Measurements from ENCODE around the gene FILIP1L.

Gene FILIP1L

DNA sequence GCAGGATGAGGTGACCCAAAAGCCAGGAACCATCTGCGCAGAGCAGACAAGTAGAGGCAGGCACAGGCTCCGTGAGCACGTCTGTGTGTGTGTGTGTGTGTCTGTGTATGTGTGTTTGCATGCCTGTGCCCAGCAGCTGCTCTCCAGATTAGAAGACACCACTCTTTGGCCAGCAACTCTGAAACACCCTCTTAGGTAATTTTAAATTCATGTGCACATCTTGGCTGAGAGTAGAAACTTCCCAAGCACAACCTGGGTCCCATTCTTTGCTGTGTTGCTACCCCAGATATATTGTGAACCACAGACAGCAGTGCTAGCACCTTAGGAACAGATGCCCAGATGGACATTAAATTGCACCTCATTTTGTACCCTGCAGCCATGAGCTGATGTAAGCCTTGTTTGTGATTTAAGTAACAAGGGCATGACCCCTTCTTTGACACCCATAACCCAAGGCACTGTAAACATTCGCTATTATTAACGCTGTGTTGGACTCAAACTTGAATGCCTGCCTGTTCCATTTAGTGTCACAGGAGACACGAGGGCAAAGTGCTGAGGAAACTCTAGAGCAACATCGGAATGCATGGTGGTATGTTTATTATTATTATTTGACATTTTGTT is at the start of gene FILIP1L:
TSS of gene FILIP1L (minus strand) at position 89 of the 618 bp plus-strand sequence.
- Histone ChIP-seq H3K36me3 (no peaks in the 10 kb centered on the region), H3K27ac (no peak within 1 kb of the TSS), H3K27me3 (no peaks in the 10 kb centered on the region), H3K9me3 (no peaks in the 10 kb centered on the region), H3K4me1 (peaks cover 0 to 46% (median 12%) of the 10 kb centered on the region in 4 donors), H3K4me3 (no peak within 1 kb of the TSS)
- intact Hi-C loops (cut with DNase I; ENCODE audit: low total_unique reads), result no loop called here
- TF ChIP-seq, protein P1, sequence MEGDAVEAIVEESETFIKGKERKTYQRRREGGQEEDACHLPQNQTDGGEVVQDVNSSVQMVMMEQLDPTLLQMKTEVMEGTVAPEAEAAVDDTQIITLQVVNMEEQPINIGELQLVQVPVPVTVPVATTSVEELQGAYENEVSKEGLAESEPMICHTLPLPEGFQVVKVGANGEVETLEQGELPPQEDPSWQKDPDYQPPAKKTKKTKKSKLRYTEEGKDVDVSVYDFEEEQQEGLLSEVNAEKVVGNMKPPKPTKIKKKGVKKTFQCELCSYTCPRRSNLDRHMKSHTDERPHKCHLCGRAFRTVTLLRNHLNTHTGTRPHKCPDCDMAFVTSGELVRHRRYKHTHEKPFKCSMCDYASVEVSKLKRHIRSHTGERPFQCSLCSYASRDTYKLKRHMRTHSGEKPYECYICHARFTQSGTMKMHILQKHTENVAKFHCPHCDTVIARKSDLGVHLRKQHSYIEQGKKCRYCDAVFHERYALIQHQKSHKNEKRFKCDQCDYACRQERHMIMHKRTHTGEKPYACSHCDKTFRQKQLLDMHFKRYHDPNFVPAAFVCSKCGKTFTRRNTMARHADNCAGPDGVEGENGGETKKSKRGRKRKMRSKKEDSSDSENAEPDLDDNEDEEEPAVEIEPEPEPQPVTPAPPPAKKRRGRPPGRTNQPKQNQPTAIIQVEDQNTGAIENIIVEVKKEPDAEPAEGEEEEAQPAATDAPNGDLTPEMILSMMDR (IDR thresholded peaks at IDR 0.05), result no peak
- DNase-seq, result no peak

- H3K9me3 ChIP-seq, result no peaks in the 10 kb centered on the region
- peaks cover 0 to 89% (median 55%) of the 10 kb centered on the region in 4 donors for H3K4me1 ChIP-seq
- no peaks in the 10 kb centered on the region for H3K27me3 ChIP-seq
- no peaks in the 10 kb centered on the region for H3K36me3 ChIP-seq
- peak overlapping the region; percentile 75 to 76 for H3K27ac ChIP-seq
- intact Hi-C loops (cut with DNase I; ENCODE audit: low total_unique reads), result loop anchor here (10.0 kb wide), 1 partner anchor 319 kb away; no protein-coding TSS in a partner anchor
- H3K4me3 ChIP-seq, result no peak overlapping the region
- no peak for DNase-seq
- TF ChIP-seq, protein P1 (IDR thresholded peaks at IDR 0.05), result no peak
These were observed 49.5 kb upstream of the FILIP1L start for GRCh38 chr3:100163787-100164186.

DNA sequence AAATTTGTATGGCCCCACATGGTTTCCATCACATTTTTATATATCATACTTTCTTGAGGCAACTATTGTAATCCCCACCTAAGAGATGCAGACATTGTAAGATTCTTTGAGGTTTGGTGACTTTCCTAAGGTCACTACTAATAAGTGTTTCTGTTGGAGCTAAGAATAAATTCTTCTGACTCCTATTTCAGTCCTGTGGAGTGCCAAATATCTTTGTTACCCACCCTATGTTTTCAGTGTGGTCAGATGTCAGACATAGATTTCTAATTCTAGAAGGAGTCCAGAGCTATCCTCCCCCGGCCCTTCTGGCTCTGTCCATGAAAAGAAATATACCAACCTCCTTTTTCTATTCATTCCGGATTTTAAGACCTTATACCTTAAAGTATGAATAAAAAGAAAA is 46.2 kb upstream of the FILIP1L start:
- intact Hi-C loops (cut with DNase I; ENCODE audit: low total_unique reads), result loop anchor here (10.0 kb wide), 1 partner anchor 316 kb away; no protein-coding TSS in a partner anchor
- H3K27ac ChIP-seq, result peak overlapping the region; percentile 39 to 76
- peaks cover 0 to 80% (median 58%) of the 10 kb centered on the region in 4 donors for H3K4me1 ChIP-seq
- DNase-seq, result no peak
- TF ChIP-seq, protein P1 (IDR thresholded peaks at IDR 0.05), result no peak
- H3K36me3 ChIP-seq, result peaks cover 0 to 4% (median under 1%) of the 10 kb centered on the region in 3 donors
- no peak overlapping the region for H3K4me3 ChIP-seq
- peaks cover 0 to 4% (median 0%) of the 10 kb centered on the region in 3 donors for H3K9me3 ChIP-seq
- H3K27me3 ChIP-seq, result no peaks in the 10 kb centered on the region

DNA sequence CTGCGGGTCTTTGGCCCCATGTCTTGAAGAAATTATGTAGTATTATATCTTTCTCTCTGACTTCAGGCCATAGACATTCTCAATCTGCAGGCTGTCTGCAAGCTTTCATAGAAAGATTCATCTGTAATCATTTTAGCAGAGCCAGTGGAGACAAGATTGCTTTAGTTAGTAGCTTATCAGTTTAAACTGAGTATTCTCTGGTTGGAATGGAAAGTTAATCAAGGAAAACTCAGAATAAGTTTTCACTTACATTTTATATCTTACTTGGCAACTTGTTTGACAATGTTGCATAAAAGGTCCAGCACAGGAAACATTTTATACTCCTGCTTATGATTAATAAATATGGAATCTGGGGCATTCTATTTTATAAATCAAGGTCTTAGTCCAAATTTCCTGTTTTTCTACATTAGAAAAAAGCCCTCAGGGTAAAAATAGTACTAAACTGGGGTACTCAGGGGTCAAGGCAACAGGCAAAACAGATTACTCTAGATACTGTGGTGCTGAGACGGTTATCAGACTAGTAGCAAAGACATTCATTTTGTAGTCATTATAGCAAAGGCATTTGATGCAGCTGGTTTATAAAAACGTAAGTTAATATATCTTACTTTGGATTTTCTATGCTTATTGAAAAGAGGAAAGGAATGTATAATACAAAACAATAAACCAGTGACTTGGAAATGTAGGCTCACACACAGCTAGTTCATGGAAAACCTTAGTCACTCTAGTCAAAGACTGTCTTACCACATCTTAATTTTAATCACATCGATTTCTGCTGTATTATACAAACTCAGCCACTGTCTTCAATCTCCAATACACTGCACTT is 45.2 kb upstream of the FILIP1L start:
- Histone ChIP-seq H3K27me3 (no peaks in the 10 kb centered on the region), H3K4me3 (no peak overlapping the region), H3K9me3 (peaks cover 0 to 12% (median 0%) of the 10 kb centered on the region in 3 donors), H3K4me1 (peaks cover 0 to 70% (median 50%) of the 10 kb centered on the region in 4 donors), H3K27ac (peak overlapping the region; percentile 39 to 76), H3K36me3 (peaks cover 0 to 8% (median 4%) of the 10 kb centered on the region in 3 donors)
- TF ChIP-seq, protein P1 (IDR thresholded peaks at IDR 0.05), result no peak
- no peak for DNase-seq
- intact Hi-C loops (cut with DNase I; ENCODE audit: low total_unique reads), result loop anchor here (10.0 kb wide), 2 partner anchors 55 to 315 kb away; no protein-coding TSS in a partner anchor

GRCh38 chr3:100158918-100159330 is 44.6 kb upstream of the FILIP1L start:
- Histone ChIP-seq H3K4me1 (peaks cover 0 to 64% (median 44%) of the 10 kb centered on the region in 4 donors), H3K4me3 (no peak overlapping the region), H3K9me3 (peaks cover 0 to 12% (median 0%) of the 10 kb centered on the region in 3 donors), H3K36me3 (peaks cover 0 to 8% (median 4%) of the 10 kb centered on the region in 3 donors), H3K27ac (peak overlapping the region; percentile 39 to 76), H3K27me3 (no peaks in the 10 kb centered on the region)
- TF ChIP-seq, protein P1 (IDR thresholded peaks at IDR 0.05), result no peak
- intact Hi-C loops (cut with DNase I; ENCODE audit: low total_unique reads), result loop anchor here (10.0 kb wide), 1 partner anchor 54 kb away; no protein-coding TSS in a partner anchor
- DNase-seq, result no peak
